Common myeloid progenitor, CD34-positive (primary cell): ENCODE results near the gene PLIN5.
A peak's percentile ranks its signal among the peaks of the same experiment; 100 is the strongest.

ENCODE experiments used
- CTCF ChIA-PET: fragments of 350-600 bp; sonication (Branson Sonifier 250); formaldehyde crosslinking; loops from one replicate; lab custom pipeline; 2021; ENCODE audit warnings: antibody characterized with exemption; lab: Charles Lee
- POLR2A ChIA-PET: fragments of 350-600 bp; sonication (Branson Sonifier 250); formaldehyde crosslinking; loops from one replicate; lab custom pipeline; 2021; ENCODE audit warnings: antibody characterized with exemption; lab: Charles Lee
- DNase-seq, 3 donors: peaks; one replicate each; pipeline versions ENCODE4 v3.0.0 to v3.0.0-alpha.2; 2013
- H3K27ac ChIP-seq, 2 experiments: 1 replicate in 1 of 2; 2 replicates in 1 of 2; pipeline ENCODE4 v1.7.0; 2013; ENCODE audit warnings: inconsistent platforms in 2 of 2, low read length in 2 of 2, mild to moderate bottlenecking in 2 of 2, low read depth in 1 of 2, moderate library complexity in 1 of 2; ENCODE audit not compliant: severe bottlenecking in 2 of 2, insufficient read depth in 1 of 2, poor library complexity in 1 of 2
- H3K27me3 ChIP-seq, 5 experiments: replicated peaks in 2 of 5; 1 replicate in 3 of 5; 2 replicates in 2 of 5; pipeline versions ENCODE4 v1.6.1 to v1.7.0; 2013; ENCODE audit warnings: low read length in 4 of 5, mild to moderate bottlenecking in 2 of 5, moderate library complexity in 2 of 5, inconsistent platforms in 1 of 5; ENCODE audit not compliant: insufficient read depth in 5 of 5, control insufficient read depth in 4 of 5
- H3K36me3 ChIP-seq, 4 experiments: 1 replicate in 2 of 4; 2 replicates in 2 of 4; pipeline versions ENCODE4 v1.6.1 to v1.7.0; 2013; ENCODE audit warnings: low read length in 3 of 4, control low read depth in 1 of 4, mild to moderate bottlenecking in 1 of 4; ENCODE audit not compliant: control insufficient read depth in 4 of 4, insufficient read depth in 4 of 4
- H3K4me1 ChIP-seq, 4 experiments: 1 replicate in 3 of 4; 2 replicates in 1 of 4; pipeline versions ENCODE4 v1.6.1 to v1.7.1; 2013; ENCODE audit warnings: low read length in 3 of 4, mild to moderate bottlenecking in 3 of 4, control low read depth in 1 of 4, inconsistent platforms in 1 of 4, moderate library complexity in 1 of 4; ENCODE audit not compliant: control insufficient read depth in 4 of 4, insufficient read depth in 4 of 4; ENCODE audit errors: control extremely low read depth in 1 of 4
- H3K4me3 ChIP-seq, 7 experiments: 1 replicate in 4 of 7; 2 replicates in 3 of 7; pipeline versions ENCODE4 v1.5.1 to v1.7.0; 2013; ENCODE audit warnings: mild to moderate bottlenecking in 7 of 7, low read length in 6 of 7, moderate library complexity in 6 of 7, inconsistent platforms in 2 of 7, low read depth in 2 of 7, control low read depth in 1 of 7; ENCODE audit not compliant: insufficient read depth in 4 of 7, control insufficient read depth in 1 of 7; ENCODE audit errors: extremely low read depth in 1 of 7
- H3K9me3 ChIP-seq, 5 experiments: 1 replicate in 4 of 5; 2 replicates in 1 of 5; pipeline versions ENCODE4 v1.6.1 to v1.7.1; 2013; ENCODE audit warnings: low read length in 4 of 5, mild to moderate bottlenecking in 2 of 5, inconsistent platforms in 1 of 5, low read depth in 1 of 5, moderate library complexity in 1 of 5; ENCODE audit not compliant: control insufficient read depth in 4 of 5, insufficient read depth in 2 of 5; ENCODE audit errors: control extremely low read depth in 1 of 5
- WGBS: methylation state at CpG from one replicate; pipeline ENCODE4 v1.1.5; 2013; ENCODE audit not compliant: insufficient coverage; 5-methylcytosine and 5-hydroxymethylcytosine counted together

The PLIN5 gene

GRCh38 chr19:4494691-4495064 is 40.3 kb downstream of the PLIN5 start:
- Histone ChIP-seq H3K4me1 (no peaks in the 10 kb centered on the region), H3K27ac (no peak overlapping the region), H3K9me3 (no peaks in the 10 kb centered on the region), H3K36me3 (peaks cover 5 to 78% (median 49%) of the 10 kb centered on the region in 4 experiments), H3K27me3 (no peaks in the 10 kb centered on the region), H3K4me3 (no peak overlapping the region)
- ChIA-PET POLR2A (no interaction called here), CTCF (no interaction called here)
- no peak for DNase-seq
- WGBS: 95% methylated on average over 8 of the region's 8 CpGs

GRCh38 chr19:4493929-4494690 is 40.9 kb downstream of the PLIN5 start:
- H3K9me3 ChIP-seq: no peaks in the 10 kb centered on the region
- H3K4me3 ChIP-seq: no peak overlapping the region
- no peak for DNase-seq
- H3K27ac ChIP-seq: no peak overlapping the region
- WGBS: 98% methylated on average over 50 of the region's 61 CpGs
- no peaks in the 10 kb centered on the region for H3K27me3 ChIP-seq
- no peaks in the 10 kb centered on the region for H3K4me1 ChIP-seq
- CTCF ChIA-PET: no interaction called here
- H3K36me3 ChIP-seq: peaks cover 7 to 82% (median 48%) of the 10 kb centered on the region in 4 experiments
- POLR2A ChIA-PET: no interaction called here

- peak in 1 of 3 donors; percentile 18 for DNase-seq
- WGBS: 98% methylated on average over 29 of the region's 41 CpGs
- Histone ChIP-seq H3K36me3 (peaks cover 7 to 83% (median 46%) of the 10 kb centered on the region in 4 experiments), H3K4me3 (no peak overlapping the region), H3K27ac (no peak overlapping the region), H3K27me3 (no peaks in the 10 kb centered on the region), H3K4me1 (no peaks in the 10 kb centered on the region), H3K9me3 (no peaks in the 10 kb centered on the region)
- POLR2A ChIA-PET: no interaction called here
- CTCF ChIA-PET: no interaction called here
Measured at GRCh38 chr19:4493104-4493928, 41.7 kb downstream of the PLIN5 start.

GRCh38 chr19:4492337-4493103 is 42.5 kb downstream of the PLIN5 start:
- Histone ChIP-seq H3K4me1 (no peaks in the 10 kb centered on the region), H3K27me3 (no peaks in the 10 kb centered on the region), H3K9me3 (no peaks in the 10 kb centered on the region), H3K36me3 (peaks cover 7 to 77% (median 43%) of the 10 kb centered on the region in 4 experiments), H3K4me3 (no peak overlapping the region), H3K27ac (no peak overlapping the region)
- ChIA-PET CTCF (no interaction called here), POLR2A (no interaction called here)
- 100% methylated on average over 3 of the region's 3 CpGs for whole genome bisulfite sequencing
- no peak for DNase-seq

DNA sequence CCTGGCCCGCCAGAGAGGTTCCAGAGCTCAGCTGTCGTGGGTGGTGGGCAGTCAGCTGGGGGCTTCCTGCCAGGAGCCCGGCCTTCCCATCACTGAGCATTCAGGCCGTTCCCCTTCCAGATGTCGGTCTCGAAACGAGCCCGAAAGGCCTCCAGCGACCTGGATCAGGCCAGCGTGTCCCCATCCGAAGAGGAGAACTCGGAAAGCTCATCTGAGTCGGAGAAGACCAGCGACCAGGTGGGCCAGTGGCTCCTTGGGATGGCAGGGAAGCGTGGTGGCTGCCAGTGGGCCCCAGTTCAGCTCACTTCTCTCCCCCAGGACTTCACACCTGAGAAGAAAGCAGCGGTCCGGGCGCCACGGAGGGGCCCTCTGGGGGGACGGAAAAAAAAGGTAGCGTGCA is 43.6 kb downstream of the PLIN5 start:
- no peak for DNase-seq
- no peaks in the 10 kb centered on the region for H3K4me1 ChIP-seq
- CTCF ChIA-PET: no interaction called here
- H3K9me3 ChIP-seq: no peaks in the 10 kb centered on the region
- H3K4me3 ChIP-seq: no peak overlapping the region
- no peak overlapping the region for H3K27ac ChIP-seq
- WGBS: 99% methylated on average over 21 of the region's 21 CpGs
- POLR2A ChIA-PET: no interaction called here
- H3K36me3 ChIP-seq: peaks cover 7 to 73% (median 42%) of the 10 kb centered on the region in 4 experiments
- H3K27me3 ChIP-seq: no peaks in the 10 kb centered on the region

- CTCF ChIA-PET: no interaction called here
- no peaks in the 10 kb centered on the region for H3K4me1 ChIP-seq
- no peaks in the 10 kb centered on the region for H3K9me3 ChIP-seq
- H3K4me3 ChIP-seq: no peak overlapping the region
- no peaks in the 10 kb centered on the region for H3K27me3 ChIP-seq
- WGBS: 93% methylated on average over 21 of the region's 29 CpGs
- H3K27ac ChIP-seq: no peak overlapping the region
- H3K36me3 ChIP-seq: peaks cover 9 to 54% (median 28%) of the 10 kb centered on the region in 4 experiments
- DNase-seq: no peak
- POLR2A ChIA-PET: no interaction called here
Measured at GRCh38 chr19:4488496-4488895, 46.5 kb downstream of the PLIN5 start.
